ENCODE results near the gene GRIK3. TPM values are rescaled to one million over a fixed set of nuclear protein-coding genes. Genes with fewer than 3 reads are reported as not detected.

GRIK3 gene
- total RNA-seq, 2 experiments from 2014 or later = 16.3 to 55.0 TPM

GRCh38 chr1:36835017-36835695 is 199.2 kb downstream of the GRIK3 start:
- intact Hi-C loops (cut with micrococcal nuclease; ENCODE audit: unreplicated experiment) = no loop called here

GRCh38 chr1:36834586-36834985 is 199.7 kb downstream of the GRIK3 start:
- BruUV-seq (replicated peaks) = no TSS peak
- ChIA-PET CTCF (ENCODE audit: unreplicated experiment) (no interaction called here), POLR2A (no interaction called here)
- no peak for DNase-seq (ENCODE audit: low spot score)
- Histone ChIP-seq H2AFZ (ENCODE audit: low read length) (no peak overlapping the region), H3K9me2 (ENCODE audit: insufficient read depth, low read length) (no peaks in the 10 kb centered on the region), H4K20me1 (ENCODE audit: insufficient read depth, low read length) (no peaks in the 10 kb centered on the region), H3K4me1 (ENCODE audit: insufficient read depth, low read length, poor library complexity, severe bottlenecking) (no peaks in the 10 kb centered on the region), H3K4me3 (ENCODE audit: low read depth, low read length, poor library complexity, severe bottlenecking) (no peak overlapping the region), H3K27ac (ENCODE audit: low read depth, low read length, poor library complexity, severe bottlenecking) (no peak overlapping the region), H3K79me2 (ENCODE audit: insufficient read depth, low read depth, low read length) (no peaks in the 10 kb centered on the region), H3K9me3 (ENCODE audit: low read length) (no peaks in the 10 kb centered on the region), H3K36me3 (ENCODE audit: insufficient read depth, low read length) (no peaks in the 10 kb centered on the region), H3K4me2 (ENCODE audit: low read length) (no peak overlapping the region)
- intact Hi-C loops (cut with micrococcal nuclease; ENCODE audit: unreplicated experiment) = no loop called here
- TF ChIP-seq CTCF (conservative IDR thresholded peaks at IDR 0.05; ENCODE audit: low read length) = no peak
- no peak for TF ChIP-seq EZH2phosphoT487 (IDR thresholded peaks at IDR 0.05; ENCODE audit: borderline replicate concordance, low read depth, low read length)

More at GRCh38 chr1:36835017-36835695, 199.2 kb downstream of the GRIK3 start:
- H4K20me1 ChIP-seq (ENCODE audit: insufficient read depth, low read length) = no peaks in the 10 kb centered on the region
- H3K4me1 ChIP-seq (ENCODE audit: insufficient read depth, low read length, poor library complexity, severe bottlenecking) = no peaks in the 10 kb centered on the region
- H2AFZ ChIP-seq (ENCODE audit: low read length) = no peak overlapping the region
- no peak for DNase-seq (ENCODE audit: low spot score)
- no peak overlapping the region for H3K27ac ChIP-seq (ENCODE audit: low read depth, low read length, poor library complexity, severe bottlenecking)
- BruUV-seq (replicated peaks) = no TSS peak
- CTCF ChIA-PET (ENCODE audit: unreplicated experiment) = no interaction called here
- no peaks in the 10 kb centered on the region for H3K9me3 ChIP-seq (ENCODE audit: low read length)
- no peak overlapping the region for H3K4me3 ChIP-seq (ENCODE audit: low read depth, low read length, poor library complexity, severe bottlenecking)
- no peaks in the 10 kb centered on the region for H3K36me3 ChIP-seq (ENCODE audit: insufficient read depth, low read length)
- no peaks in the 10 kb centered on the region for H3K79me2 ChIP-seq (ENCODE audit: insufficient read depth, low read depth, low read length)
- H3K4me2 ChIP-seq (ENCODE audit: low read length) = no peak overlapping the region
- TF ChIP-seq EZH2phosphoT487 (IDR thresholded peaks at IDR 0.05; ENCODE audit: borderline replicate concordance, low read depth, low read length) = no peak
- no peak for TF ChIP-seq CTCF (conservative IDR thresholded peaks at IDR 0.05; ENCODE audit: low read length)
- H3K9me2 ChIP-seq (ENCODE audit: insufficient read depth, low read length) = no peaks in the 10 kb centered on the region
- POLR2A ChIA-PET = no interaction called here

GRCh38 chr1:36831186-36831810 is 203.0 kb downstream of the GRIK3 start:
- Histone ChIP-seq H4K20me1 (ENCODE audit: insufficient read depth, low read length) (no peaks in the 10 kb centered on the region), H3K4me2 (ENCODE audit: low read length) (no peak overlapping the region), H3K79me2 (ENCODE audit: insufficient read depth, low read depth, low read length) (no peaks in the 10 kb centered on the region), H3K36me3 (ENCODE audit: insufficient read depth, low read length) (no peaks in the 10 kb centered on the region), H3K27ac (ENCODE audit: low read depth, low read length, poor library complexity, severe bottlenecking) (no peak overlapping the region), H3K9me3 (ENCODE audit: low read length) (no peaks in the 10 kb centered on the region), H3K9me2 (ENCODE audit: insufficient read depth, low read length) (no peaks in the 10 kb centered on the region), H3K4me1 (ENCODE audit: insufficient read depth, low read length, poor library complexity, severe bottlenecking) (no peaks in the 10 kb centered on the region), H3K4me3 (ENCODE audit: low read depth, low read length, poor library complexity, severe bottlenecking) (no peak overlapping the region), H2AFZ (ENCODE audit: low read length) (no peak overlapping the region)
- ChIA-PET CTCF (ENCODE audit: unreplicated experiment) (no interaction called here), POLR2A (no interaction called here)
- peak; percentile 16 for DNase-seq (ENCODE audit: low spot score)
- BruUV-seq (replicated peaks) = no TSS peak
- intact Hi-C loops (cut with micrococcal nuclease; ENCODE audit: unreplicated experiment) = no loop called here
- TF ChIP-seq CTCF (conservative IDR thresholded peaks at IDR 0.05; ENCODE audit: low read length) (no peak), EZH2phosphoT487 (IDR thresholded peaks at IDR 0.05; ENCODE audit: borderline replicate concordance, low read depth, low read length) (no peak)

All from OCI-LY7 (cell line).